Sigmoid colon (tissue), 7 donors: ENCODE measurements around the gene GPR87. TPM values are rescaled to one million over a fixed set of nuclear protein-coding genes. Genes with fewer than 3 reads are reported as not detected.

Source experiments
- DNase-seq: peaks from one replicate; pipeline ENCODE4 v3.0.0-alpha.2; 2019
- H3K27ac ChIP-seq, 4 donors: fragments of 200-600 bp; sonication (generic); one replicate each; pipeline ENCODE4 v1.5.1; 2016 to 2019; ENCODE audit warnings: mild to moderate bottlenecking in 1 of 4
- H3K27me3 ChIP-seq, 3 donors: fragments of 200-600 bp; sonication (generic); one replicate each; pipeline ENCODE4 v1.5.1; 2019; ENCODE audit warnings: mild to moderate bottlenecking in 1 of 3
- H3K36me3 ChIP-seq, 4 donors: fragments of 200-600 bp; sonication (generic); one replicate each; pipeline ENCODE4 v1.5.1; 2016 to 2019
- H3K4me1 ChIP-seq, 4 donors: fragments of 200-600 bp; sonication (generic); one replicate each; pipeline ENCODE4 v1.5.1; 2017 to 2019
- H3K4me3 ChIP-seq, 4 donors: fragments of 200-600 bp; sonication (generic); one replicate each; pipeline ENCODE4 v1.5.1; 2017 to 2019; ENCODE audit warnings: mild to moderate bottlenecking in 2 of 4, moderate library complexity in 1 of 4
- H3K9me3 ChIP-seq, 4 donors: fragments of 200-600 bp in 3 of 4; sonication (generic) in 3 of 4; one replicate each; pipeline versions ENCODE4 v1.5.1 to v1.6.1; 2013 to 2019
- CTCF ChIP-seq, 4 experiments: fragments of 450-650 bp in 3 of 4; fragments of 200-600 bp in 1 of 4; IDR thresholded peaks; one replicate each; pipeline ENCODE4 v1.5.1; 2016 to 2019; ENCODE audit warnings: antibody characterized with exemption in 4 of 4, mild to moderate bottlenecking in 3 of 4, moderate library complexity in 2 of 4
- EP300 ChIP-seq, 4 donors: sonication (generic); formaldehyde crosslinking; IDR thresholded peaks; one replicate each; pipeline ENCODE4 v1.6.1; 2017; ENCODE audit warnings: antibody characterized with exemption in 4 of 4
- POLR2A ChIP-seq, 2 donors: fragments of 450-650 bp; IDR thresholded peaks; one replicate each; pipeline ENCODE4 v1.6.1; 2016; ENCODE audit warnings: antibody characterized with exemption in 2 of 2, mild to moderate bottlenecking in 2 of 2, moderate library complexity in 2 of 2
- POLR2AphosphoS5 ChIP-seq, 4 donors: sonication (generic); formaldehyde crosslinking; IDR thresholded peaks; one replicate each; pipeline ENCODE4 v1.6.1; 2017; ENCODE audit warnings: antibody characterized with exemption in 4 of 4
- WGBS, 2 donors: extraction: QIAGEN DNeasy Blood & Tissue Kit; methylation state at CpG; one replicate each; pipeline ENCODE4 v1.1.7; 2013; 5-methylcytosine and 5-hydroxymethylcytosine counted together
- intact Hi-C: fragments of 100-400 bp; cut with DNase I; formaldehyde crosslinking; loops from one replicate; pipeline ENCODE4 v1.15.1; 2023
- polyA plus RNA-seq, 3 donors: library from polyadenylated mRNA; stranded (reverse); fragments of 200-250 nt; gene quantifications; one replicate each; pipeline ENCODE4 v1.2.3, GENCODE V29; 2013
- total RNA-seq, 4 donors: library from RNA; depleted of rRNA; stranded (reverse); fragments of >200 nt; gene quantifications; one replicate each; pipeline ENCODE4 v1.1.0, GENCODE V29; 2016
- donor health status: healthy with polysubstance abuse.
- donor health status: Bipolar disorder and iron deficiency.
- donor health status: healthy.

GPR87 gene
- total and polyA plus RNA-seq, 7 donors, result 0.07 TPM; not detected in 6

- WGBS, 2 donors, result 62 to 71% methylated on average over 5 of the region's 5 CpGs
- intact Hi-C loops, result loop anchor here (5.0 to 10.0 kb wide), 2 partner anchors 504 to 1199 kb away; partner anchors contain the start of gene SIAH2
- TF ChIP-seq CTCF (IDR thresholded peaks at IDR 0.05) (no peak), EP300 (IDR thresholded peaks at IDR 0.05) (no peak), POLR2A (IDR thresholded peaks at IDR 0.05) (no peak), POLR2AphosphoS5 (IDR thresholded peaks at IDR 0.05) (no peak)
- Histone ChIP-seq H3K36me3 (no peaks in the 10 kb centered on the region), H3K9me3 (no peaks in the 10 kb centered on the region), H3K27me3 (no peaks in the 10 kb centered on the region), H3K4me1 (peaks cover 0 to 78% (median 19%) of the 10 kb centered on the region in 4 donors), H3K4me3 (no peak overlapping the region), H3K27ac (peak overlapping the region; percentile 60 to 80 (median 72))
- DNase-seq, result no peak
Observed at GRCh38 chr3:151265866-151266265, 50.8 kb downstream of the GPR87 start.

- Histone ChIP-seq H3K27me3 (no peaks in the 10 kb centered on the region), H3K36me3 (no peaks in the 10 kb centered on the region), H3K4me1 (peaks cover 0 to 74% (median 19%) of the 10 kb centered on the region in 4 donors), H3K4me3 (no peak overlapping the region), H3K9me3 (no peaks in the 10 kb centered on the region), H3K27ac (peak overlapping the region; percentile 60 to 80 (median 72))
- DNase-seq, result no peak
- intact Hi-C loops, result loop anchor here (5.0 to 10.0 kb wide), 2 partner anchors 503 to 1200 kb away; partner anchors contain the start of gene SIAH2
- TF ChIP-seq EP300 (IDR thresholded peaks at IDR 0.05), result peak in 1 of 4 donors; percentile 32
- no peak for TF ChIP-seq POLR2A (IDR thresholded peaks at IDR 0.05)
- 68 to 87% methylated on average over 5 of the region's 5 CpGs for WGBS, 2 donors
Observed at GRCh38 chr3:151265166-151265565, 51.5 kb downstream of the GPR87 start.

GRCh38 chr3:151264605-151265004, 52.0 kb downstream of the GPR87 start:
- peaks cover 0 to 73% (median 21%) of the 10 kb centered on the region in 4 donors for H3K4me1 ChIP-seq
- no peaks in the 10 kb centered on the region for H3K36me3 ChIP-seq
- H3K9me3 ChIP-seq, result no peaks in the 10 kb centered on the region
- TF ChIP-seq POLR2A (IDR thresholded peaks at IDR 0.05) (no peak), POLR2AphosphoS5 (IDR thresholded peaks at IDR 0.05) (no peak), CTCF (IDR thresholded peaks at IDR 0.05) (no peak), EP300 (IDR thresholded peaks at IDR 0.05) (no peak)
- H3K4me3 ChIP-seq, result no peak overlapping the region
- 86 to 97% methylated on average over 1 of the region's 1 CpG for WGBS, 2 donors
- intact Hi-C loops, result loop anchor here (5.0 to 10.0 kb wide), 2 partner anchors 502 to 1200 kb away; partner anchors contain the start of gene SIAH2
- peak overlapping the region; percentile 60 to 80 (median 72) for H3K27ac ChIP-seq
- no peak for DNase-seq
- no peaks in the 10 kb centered on the region for H3K27me3 ChIP-seq

- WGBS, 2 donors, result 83 to 86% methylated on average over 8 of the region's 8 CpGs
- Histone ChIP-seq H3K36me3 (no peaks in the 10 kb centered on the region), H3K27me3 (no peaks in the 10 kb centered on the region), H3K4me3 (no peak overlapping the region), H3K9me3 (no peaks in the 10 kb centered on the region), H3K4me1 (peaks cover 0 to 73% (median 22%) of the 10 kb centered on the region in 4 donors), H3K27ac (peak overlapping the region; percentile 51 to 80 (median 72))
- TF ChIP-seq EP300 (IDR thresholded peaks at IDR 0.05), result no peak
- no peak for TF ChIP-seq POLR2A (IDR thresholded peaks at IDR 0.05)
- TF ChIP-seq CTCF (IDR thresholded peaks at IDR 0.05), result no peak
- TF ChIP-seq POLR2AphosphoS5 (IDR thresholded peaks at IDR 0.05), result no peak
- intact Hi-C loops, result loop anchor here (10.0 kb wide), 1 partner anchor 1202 kb away; no protein-coding TSS in a partner anchor
- DNase-seq, result no peak
Observed at GRCh38 chr3:151262871-151263525, 53.6 kb downstream of the GPR87 start.

- peaks cover 0 to 71% (median 19%) of the 10 kb centered on the region in 4 donors for H3K4me1 ChIP-seq
- 42 to 60% methylated on average over 3 of the region's 3 CpGs for WGBS, 2 donors
- peak overlapping the region; percentile 71 to 80 (median 72) for H3K27ac ChIP-seq
- no peak for DNase-seq
- no peak overlapping the region for H3K4me3 ChIP-seq
- no peak for TF ChIP-seq POLR2A (IDR thresholded peaks at IDR 0.05)
- peak in 2 of 4 donors; percentile 34 to 52 for TF ChIP-seq POLR2AphosphoS5 (IDR thresholded peaks at IDR 0.05)
- TF ChIP-seq EP300 (IDR thresholded peaks at IDR 0.05), result peak in 3 of 4 donors; percentile 39 to 96 (median 72)
- intact Hi-C loops, result loop anchor here (10.0 kb wide), 1 partner anchor 1205 kb away; no protein-coding TSS in a partner anchor
- H3K36me3 ChIP-seq, result no peaks in the 10 kb centered on the region
- H3K9me3 ChIP-seq, result no peaks in the 10 kb centered on the region
- no peaks in the 10 kb centered on the region for H3K27me3 ChIP-seq
Observed at GRCh38 chr3:151259664-151260063, 57.0 kb downstream of the GPR87 start.
